SK-N-SH treated with all-trans-retinoic acid at 6 μM for 48 hours (cell line): ENCODE measurements around the gene PDC.

Experiments
- CSDC2 ChIP-seq: fragments of 250-450 bp; sonication (Bioruptor Pico); IDR thresholded peaks from 2 replicates; pipeline ENCODE4 v1.5.0; 2020; ENCODE audit warnings: mild to moderate bottlenecking, moderate library complexity
- SNAI2 ChIP-seq: fragments of 250-450 bp; sonication (Bioruptor Pico); IDR thresholded peaks from 2 replicates; pipeline ENCODE4 v1.5.0; 2020; ENCODE audit warnings: mild to moderate bottlenecking, moderate library complexity
- ZC3H10 ChIP-seq: fragments of 250-450 bp; sonication (Bioruptor Pico); IDR thresholded peaks from 2 replicates; pipeline ENCODE4 v1.5.1; 2021; ENCODE audit warnings: mild to moderate bottlenecking, moderate library complexity
- ZFP3 ChIP-seq: fragments of 250-450 bp; sonication (Bioruptor Pico); IDR thresholded peaks from 2 replicates; pipeline ENCODE4 v1.5.0; 2020; ENCODE audit warnings: mild to moderate bottlenecking, moderate library complexity
- TF ChIP-seq, protein P1 (sequence below): fragments of 250-450 bp; sonication (Bioruptor Pico); IDR thresholded peaks from 2 replicates; pipeline ENCODE4 v1.8.0; 2020; ENCODE audit warnings: mild to moderate bottlenecking, moderate library complexity, borderline replicate concordance
- TF ChIP-seq, protein P2 (sequence below): fragments of 250-450 bp; sonication (Bioruptor Pico); IDR thresholded peaks from 2 replicates; pipeline ENCODE4 v1.5.1; 2020; ENCODE audit warnings: low read depth, mild to moderate bottlenecking, moderate library complexity

DNA sequence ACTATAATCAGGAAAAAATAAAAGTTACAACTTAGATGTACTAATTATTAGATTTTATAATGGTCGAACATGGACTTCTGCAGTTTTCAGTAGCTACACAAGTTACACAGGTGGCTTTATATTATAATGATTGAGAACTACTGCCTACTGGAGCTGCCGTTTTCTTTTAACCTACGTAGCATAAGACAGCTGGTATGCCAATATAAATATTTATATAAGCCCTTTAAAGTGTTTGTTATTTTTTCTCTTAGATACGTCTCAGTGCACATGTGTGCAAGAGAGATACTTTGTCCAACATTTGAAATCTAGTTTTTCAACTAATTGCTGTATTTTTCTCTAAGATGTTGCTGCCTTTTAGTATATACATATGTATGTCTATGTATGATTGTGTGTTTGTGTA is 42.4 kb downstream of the PDC start:
- TF ChIP-seq, protein P1, sequence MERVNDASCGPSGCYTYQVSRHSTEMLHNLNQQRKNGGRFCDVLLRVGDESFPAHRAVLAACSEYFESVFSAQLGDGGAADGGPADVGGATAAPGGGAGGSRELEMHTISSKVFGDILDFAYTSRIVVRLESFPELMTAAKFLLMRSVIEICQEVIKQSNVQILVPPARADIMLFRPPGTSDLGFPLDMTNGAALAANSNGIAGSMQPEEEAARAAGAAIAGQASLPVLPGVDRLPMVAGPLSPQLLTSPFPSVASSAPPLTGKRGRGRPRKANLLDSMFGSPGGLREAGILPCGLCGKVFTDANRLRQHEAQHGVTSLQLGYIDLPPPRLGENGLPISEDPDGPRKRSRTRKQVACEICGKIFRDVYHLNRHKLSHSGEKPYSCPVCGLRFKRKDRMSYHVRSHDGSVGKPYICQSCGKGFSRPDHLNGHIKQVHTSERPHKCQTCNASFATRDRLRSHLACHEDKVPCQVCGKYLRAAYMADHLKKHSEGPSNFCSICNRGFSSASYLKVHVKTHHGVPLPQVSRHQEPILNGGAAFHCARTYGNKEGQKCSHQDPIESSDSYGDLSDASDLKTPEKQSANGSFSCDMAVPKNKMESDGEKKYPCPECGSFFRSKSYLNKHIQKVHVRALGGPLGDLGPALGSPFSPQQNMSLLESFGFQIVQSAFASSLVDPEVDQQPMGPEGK (CRISPR knock-in tag), result no peak
- TF ChIP-seq SNAI2 (CRISPR knock-in tag), result no peak
- TF ChIP-seq, protein P2, sequence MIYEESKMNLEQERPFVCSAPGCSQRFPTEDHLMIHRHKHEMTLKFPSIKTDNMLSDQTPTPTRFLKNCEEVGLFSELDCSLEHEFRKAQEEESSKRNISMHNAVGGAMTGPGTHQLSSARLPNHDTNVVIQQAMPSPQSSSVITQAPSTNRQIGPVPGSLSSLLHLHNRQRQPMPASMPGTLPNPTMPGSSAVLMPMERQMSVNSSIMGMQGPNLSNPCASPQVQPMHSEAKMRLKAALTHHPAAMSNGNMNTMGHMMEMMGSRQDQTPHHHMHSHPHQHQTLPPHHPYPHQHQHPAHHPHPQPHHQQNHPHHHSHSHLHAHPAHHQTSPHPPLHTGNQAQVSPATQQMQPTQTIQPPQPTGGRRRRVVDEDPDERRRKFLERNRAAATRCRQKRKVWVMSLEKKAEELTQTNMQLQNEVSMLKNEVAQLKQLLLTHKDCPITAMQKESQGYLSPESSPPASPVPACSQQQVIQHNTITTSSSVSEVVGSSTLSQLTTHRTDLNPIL (CRISPR knock-in tag), result no peak
- no peak for TF ChIP-seq ZFP3 (CRISPR knock-in tag)
- TF ChIP-seq CSDC2 (CRISPR knock-in tag), result no peak
- TF ChIP-seq ZC3H10 (CRISPR knock-in tag), result no peak
